ENCODE results near the gene SPOCK2.
A peak's percentile ranks its signal among the peaks of the same experiment; 100 is the strongest.
"Not testable (repeated sequence)": the region's sequence is repeated elsewhere in the genome, so short reads cannot be mapped to it uniquely, and the experiment has no call there.

Gene SPOCK2

GRCh38 chr10:72108830-72109635 is 20.7 kb upstream of the SPOCK2 start:
- no peak for DNase-seq

GRCh38 chr10:72108004-72108370 is 19.6 kb upstream of the SPOCK2 start:
- DNase-seq, result not testable (repeated sequence)

GRCh38 chr10:72107325-72108003 is 19.1 kb upstream of the SPOCK2 start:
- no peak for DNase-seq

- DNase-seq, result no peak
These were observed 18.5 kb upstream of the SPOCK2 start for GRCh38 chr10:72106896-72107295.

GRCh38 chr10:72106154-72106849 is 18.0 kb upstream of the SPOCK2 start:
- DNase-seq, result no peak

GRCh38 chr10:72105710-72106109 is 17.4 kb upstream of the SPOCK2 start:
- no peak for DNase-seq

- peak in 2 of 56 donors; percentile 16 to 50 for DNase-seq
These were observed 16.7 kb upstream of the SPOCK2 start for GRCh38 chr10:72105098-72105475.

GRCh38 chr10:72104472-72105097 is 16.2 kb upstream of the SPOCK2 start:
- DNase-seq, result no peak

GRCh38 chr10:72099600-72099921 is 11.2 kb upstream of the SPOCK2 start:
- no peak for DNase-seq

- DNase-seq, result no peak
These were observed 10.7 kb upstream of the SPOCK2 start for GRCh38 chr10:72098836-72099599.

GRCh38 chr10:72098301-72098835 is 10.0 kb upstream of the SPOCK2 start:
- no peak for DNase-seq

- DNase-seq, result no peak
These were observed 9.3 kb upstream of the SPOCK2 start for GRCh38 chr10:72097448-72098300.

GRCh38 chr10:72096115-72097000 is 8.0 kb upstream of the SPOCK2 start:
- no peak for DNase-seq

GRCh38 chr10:72095195-72095594 is 6.8 kb upstream of the SPOCK2 start:
- no peak for DNase-seq

GRCh38 chr10:72094574-72094973 is 6.2 kb upstream of the SPOCK2 start:
- DNase-seq, result no peak

- no peak for DNase-seq
These were observed 5.1 kb upstream of the SPOCK2 start for GRCh38 chr10:72093450-72093849.

GRCh38 chr10:72092987-72093386 is 4.6 kb upstream of the SPOCK2 start:
- no peak for DNase-seq

GRCh38 chr10:72092171-72092924 is 4.0 kb upstream of the SPOCK2 start:
- no peak for DNase-seq
